Measurements from ENCODE around the gene SYNPO2.
"Not testable (repeated sequence)": the region's sequence is repeated elsewhere in the genome, so short reads cannot be mapped to it uniquely, and the experiment has no call there.

Gene SYNPO2

GRCh38 chr4:118976193-118976560 is 87.5 kb downstream of the SYNPO2 start:
- not testable (repeated sequence) for DNase-seq (ENCODE audit: low spot score)

- DNase-seq (ENCODE audit: low spot score): not testable (repeated sequence)
These were observed 88.4 kb downstream of the SYNPO2 start for GRCh38 chr4:118977100-118977499.

- DNase-seq (ENCODE audit: low spot score): no peak
These were observed 91.1 kb downstream of the SYNPO2 start for GRCh38 chr4:118979712-118980111.

GRCh38 chr4:118981171-118981838 is 92.7 kb downstream of the SYNPO2 start:
- DNase-seq (ENCODE audit: low spot score): no peak

- peak; percentile 32 for DNase-seq (ENCODE audit: low spot score)
These were observed 93.3 kb downstream of the SYNPO2 start for GRCh38 chr4:118981839-118982381.

- DNase-seq (ENCODE audit: low spot score): no peak
These were observed 94.6 kb downstream of the SYNPO2 start for GRCh38 chr4:118983293-118983692.

- no peak for DNase-seq (ENCODE audit: low spot score)
These were observed 95.2 kb downstream of the SYNPO2 start for GRCh38 chr4:118983831-118984230.

GRCh38 chr4:118985170-118986000 is 96.7 kb downstream of the SYNPO2 start:
- no peak for DNase-seq (ENCODE audit: low spot score)

GRCh38 chr4:118987959-118988634 is 99.4 kb downstream of the SYNPO2 start:
- no peak for DNase-seq (ENCODE audit: low spot score)

GRCh38 chr4:118988635-118988972 is 100.0 kb downstream of the SYNPO2 start:
- no peak for DNase-seq (ENCODE audit: low spot score)

GRCh38 chr4:118989098-118990080 is 100.7 kb downstream of the SYNPO2 start:
- DNase-seq (ENCODE audit: low spot score): no peak

- DNase-seq (ENCODE audit: low spot score): no peak
These were observed 103.0 kb downstream of the SYNPO2 start for GRCh38 chr4:118991686-118992085.

GRCh38 chr4:118992149-118992548 is 103.5 kb downstream of the SYNPO2 start:
- DNase-seq (ENCODE audit: low spot score): no peak

- DNase-seq (ENCODE audit: low spot score): no peak
These were observed 104.7 kb downstream of the SYNPO2 start for GRCh38 chr4:118993333-118993732.

- DNase-seq (ENCODE audit: low spot score): no peak
These were observed 105.4 kb downstream of the SYNPO2 start for GRCh38 chr4:118994030-118994429.

- DNase-seq (ENCODE audit: low spot score): no peak
These were observed 107.2 kb downstream of the SYNPO2 start for GRCh38 chr4:118995693-118996391.

GRCh38 chr4:118997601-118998000 is 108.9 kb downstream of the SYNPO2 start:
- DNase-seq (ENCODE audit: low spot score): no peak

GRCh38 chr4:118999919-119000318 is 111.3 kb downstream of the SYNPO2 start:
- DNase-seq (ENCODE audit: low spot score): no peak

GRCh38 chr4:119000400-119000799 is 111.7 kb downstream of the SYNPO2 start:
- DNase-seq (ENCODE audit: low spot score): no peak

- DNase-seq (ENCODE audit: low spot score): no peak
These were observed 113.8 kb downstream of the SYNPO2 start for GRCh38 chr4:119002476-119002875.

GRCh38 chr4:119003001-119003400 is 114.3 kb downstream of the SYNPO2 start:
- not testable (repeated sequence) for DNase-seq (ENCODE audit: low spot score)
